Hematopoietic multipotent progenitor cell (in vitro differentiated cells): ENCODE measurements around the gene GATA5. TPM values are rescaled to one million over a fixed set of nuclear protein-coding genes. Genes with fewer than 3 reads are reported as not detected.

Source experiments
- DNase-seq, 3 donors: peaks; one replicate each; pipeline ENCODE4 v3.0.0-alpha.2; 2011 to 2015; ENCODE audit warnings: low read depth in 2 of 3, low spot score in 2 of 3
- total RNA-seq: library from RNA; depleted of rRNA; stranded (reverse); fragments of >200 nt; gene quantifications from one replicate; pipeline ENCODE4 v1.2.3, GENCODE V29; 2012

Gene GATA5
- total RNA-seq, 1 donor: under 0.01 TPM

DNA sequence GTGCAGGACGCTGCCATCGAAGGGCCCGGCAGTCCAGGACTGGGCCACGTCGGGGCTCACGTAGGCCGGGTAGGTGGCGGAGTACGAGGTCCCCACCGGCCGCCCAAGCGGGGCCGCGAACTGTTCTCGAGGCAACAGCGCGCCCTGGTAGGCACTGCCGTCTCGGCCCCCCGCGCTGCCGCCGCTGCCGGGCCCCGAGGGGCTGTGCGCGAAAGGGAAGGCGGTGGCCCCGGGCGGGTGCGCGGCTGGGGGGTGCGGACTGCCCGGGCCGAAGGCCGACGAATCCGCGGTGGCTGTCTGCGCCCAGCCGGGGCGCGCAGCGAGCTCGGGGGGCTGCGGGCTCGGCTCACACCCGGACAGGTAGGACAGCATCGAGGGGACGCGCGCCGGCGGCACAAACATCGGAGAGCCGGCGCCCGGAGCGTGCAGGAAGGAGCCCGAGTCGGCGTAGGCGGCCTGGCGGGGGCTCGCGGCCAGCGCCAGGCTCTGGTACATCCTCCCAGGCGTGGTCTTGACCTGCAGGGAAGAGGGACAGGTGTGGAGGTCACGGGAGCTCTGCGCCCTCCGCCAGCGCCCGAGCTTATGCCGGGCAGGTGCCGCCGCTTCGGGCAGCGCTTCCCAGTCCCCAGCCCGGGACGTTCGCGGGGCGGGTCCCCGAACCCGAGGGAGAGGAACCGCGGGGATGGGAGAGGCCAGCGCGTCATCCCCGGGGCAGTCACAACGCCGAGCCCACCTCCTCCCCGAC is 596 bp downstream of the GATA5 start:
- DNase-seq: no peak

DNA sequence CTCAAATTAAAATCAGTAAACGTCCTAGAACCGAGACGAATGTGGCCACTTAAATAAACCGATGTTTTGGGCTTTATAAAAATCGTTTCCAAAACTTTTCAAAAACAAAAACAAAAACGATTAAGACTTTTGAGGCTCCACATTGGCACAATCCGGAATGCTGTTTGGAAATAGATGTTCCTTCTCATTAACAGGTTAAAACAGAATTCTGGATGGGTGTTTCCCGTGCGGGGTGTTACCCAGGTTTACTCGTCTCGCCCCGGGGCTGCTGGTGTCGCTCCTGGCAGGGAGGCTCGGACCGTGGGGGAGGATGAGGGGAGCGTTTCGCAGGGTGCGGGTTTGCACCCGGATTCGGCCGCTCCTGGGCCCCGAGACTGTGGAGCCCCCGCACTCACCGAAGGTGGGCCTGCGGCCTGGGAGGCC is 1.2 kb downstream of the GATA5 start:
- DNase-seq: no peak

DNA sequence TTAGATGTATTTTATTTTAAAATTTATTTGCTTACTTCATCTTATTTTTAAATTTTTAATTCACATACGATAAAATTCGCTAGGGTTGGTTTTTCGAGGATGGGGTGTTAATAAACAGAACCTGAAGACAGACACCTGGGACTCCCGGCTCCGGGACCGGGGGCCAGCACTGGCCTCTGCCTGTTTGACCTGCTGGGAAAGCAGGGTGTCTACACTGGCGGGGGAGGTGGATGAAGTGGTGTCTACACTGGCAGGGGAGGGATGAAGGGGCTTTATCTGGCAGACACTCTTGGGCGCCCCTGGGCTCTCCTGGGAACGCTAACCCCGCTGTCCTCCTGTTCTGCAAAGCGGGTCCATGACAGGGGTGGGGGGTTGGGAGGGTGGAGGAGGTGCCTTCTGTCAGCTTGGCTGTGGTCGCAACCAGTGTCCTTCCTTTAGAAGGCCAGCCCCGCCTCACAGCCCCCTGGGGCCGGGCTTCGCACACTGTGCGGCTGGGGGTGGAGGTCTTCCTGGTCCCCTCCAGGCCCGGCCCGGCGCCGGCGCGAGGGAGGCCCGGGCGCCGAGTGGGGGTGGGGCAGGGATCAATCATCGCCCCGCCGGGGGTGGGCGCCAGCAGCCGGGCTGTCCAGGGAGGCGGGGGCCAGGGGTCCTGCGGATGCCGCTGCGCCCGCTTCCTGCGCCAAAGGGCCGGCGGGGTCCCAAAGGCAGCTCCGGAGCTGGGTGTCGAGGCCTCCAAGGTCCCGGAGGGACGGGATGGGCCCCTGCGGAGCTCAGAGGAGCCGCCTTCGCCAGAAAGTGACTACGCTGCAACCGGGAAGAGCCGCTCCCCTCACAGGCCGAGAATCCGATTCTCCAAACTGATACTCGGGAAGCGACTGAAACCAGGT is 1.8 kb downstream of the GATA5 start:
- DNase-seq: no peak

DNA sequence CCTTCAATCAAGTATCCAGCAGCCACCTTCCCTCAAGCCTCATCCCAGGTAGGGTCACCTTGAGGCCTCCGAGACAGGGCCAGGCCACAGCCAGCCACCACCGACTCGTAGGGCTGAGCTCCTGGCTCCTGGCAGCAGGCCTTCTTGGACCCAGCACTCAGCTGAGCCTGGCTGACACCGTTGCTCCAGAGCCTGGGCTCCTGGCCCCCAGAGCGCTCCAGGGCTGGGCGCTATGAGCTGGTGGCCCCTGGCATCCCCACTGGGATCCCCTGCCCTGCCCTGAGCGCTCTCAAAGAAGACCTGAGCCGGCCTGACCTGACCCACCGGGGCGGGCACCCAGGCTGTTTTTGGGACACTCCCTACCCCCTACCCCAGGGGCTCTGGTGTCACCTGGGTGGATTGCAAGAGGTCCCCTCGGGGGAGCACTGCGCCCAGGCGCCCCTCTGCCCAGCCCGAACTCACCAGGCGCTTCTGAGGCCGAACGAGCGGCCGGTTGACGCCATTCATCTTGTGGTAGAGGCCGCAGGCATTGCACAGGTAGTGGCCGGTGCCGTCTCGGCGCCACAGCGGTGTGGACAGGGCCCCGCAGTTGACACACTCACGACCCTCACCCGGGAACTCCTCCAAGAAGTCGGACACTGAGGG is 2.7 kb downstream of the GATA5 start:
- no peak for DNase-seq

DNA sequence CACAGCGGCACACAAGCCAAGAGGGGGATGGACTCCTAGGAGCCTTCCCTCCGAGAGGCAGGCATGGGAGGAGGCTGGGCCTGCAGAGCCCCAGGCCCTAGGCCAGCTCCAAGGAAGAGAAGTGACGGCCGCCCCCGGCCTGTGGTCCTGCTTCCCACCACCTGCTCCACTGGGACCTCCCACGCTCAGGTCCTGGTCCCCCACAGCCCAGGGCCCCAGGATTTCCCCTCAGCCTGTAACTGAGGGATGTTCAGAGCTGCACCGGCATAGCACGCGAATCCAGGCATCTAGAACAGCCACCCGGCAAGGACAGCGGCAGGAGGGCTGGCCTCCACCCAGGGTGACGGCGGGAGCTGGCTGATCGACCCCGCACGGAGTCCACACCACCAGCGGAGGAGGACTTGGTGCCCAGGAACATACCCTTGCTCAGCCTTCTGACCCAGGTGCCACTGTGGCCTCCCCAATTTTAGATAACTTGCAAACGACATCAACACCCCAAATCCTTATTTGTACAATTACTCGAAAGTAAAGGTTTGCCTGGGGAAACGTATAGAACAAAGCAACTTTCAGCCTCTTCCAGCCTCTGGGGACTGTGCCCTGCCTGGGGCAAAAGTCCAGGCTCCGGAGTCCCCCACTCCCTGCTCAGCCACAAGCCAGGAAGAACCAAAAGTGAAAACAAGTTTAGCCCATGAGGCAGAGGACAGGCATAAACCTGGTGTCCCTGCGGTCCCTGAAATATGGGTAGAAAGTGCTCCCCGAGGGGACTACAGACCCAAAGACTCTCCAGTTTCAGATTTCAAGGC is 3.5 kb downstream of the GATA5 start:
- no peak for DNase-seq

DNA sequence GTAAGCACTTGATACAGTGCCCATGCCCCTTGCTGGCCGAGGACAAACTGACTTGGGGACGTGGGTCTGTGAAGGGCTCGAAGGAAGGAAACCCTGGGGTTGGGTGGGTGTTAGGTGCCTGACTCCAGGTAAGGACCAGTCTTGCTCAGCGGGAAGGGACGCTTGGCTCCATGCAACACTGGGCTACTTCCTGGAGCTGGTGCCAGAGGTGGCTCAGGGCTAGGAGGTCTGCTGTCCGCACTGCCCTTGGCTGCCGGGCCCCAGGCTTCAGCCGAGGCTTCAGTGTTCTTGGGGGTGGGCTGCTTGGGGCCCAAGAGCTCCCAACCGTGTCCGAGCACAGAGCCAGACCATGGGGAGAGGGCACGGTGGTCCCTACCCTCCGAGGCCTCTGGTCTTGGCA is 5.3 kb downstream of the GATA5 start:
- DNase-seq: no peak

DNA sequence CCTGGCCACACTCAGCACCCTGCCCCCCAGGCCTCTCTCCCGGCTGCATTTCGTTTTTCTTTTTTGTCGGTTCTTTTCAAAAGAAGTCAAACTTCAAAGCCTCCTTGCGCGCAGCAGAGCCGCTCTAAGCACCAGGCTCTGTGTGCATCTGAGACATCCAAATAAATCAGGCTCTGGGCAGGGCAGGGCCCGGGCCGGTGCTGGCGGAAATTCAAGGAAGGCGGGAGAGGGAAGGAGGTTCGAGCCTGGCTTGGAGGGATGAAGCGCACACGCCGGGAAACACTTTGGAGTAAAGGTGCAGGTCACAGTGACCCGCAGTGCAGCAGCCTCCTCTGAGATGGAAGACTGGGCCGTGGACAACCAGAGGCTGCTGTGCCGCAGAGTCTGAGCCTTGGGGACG is 5.8 kb downstream of the GATA5 start:
- no peak for DNase-seq

DNA sequence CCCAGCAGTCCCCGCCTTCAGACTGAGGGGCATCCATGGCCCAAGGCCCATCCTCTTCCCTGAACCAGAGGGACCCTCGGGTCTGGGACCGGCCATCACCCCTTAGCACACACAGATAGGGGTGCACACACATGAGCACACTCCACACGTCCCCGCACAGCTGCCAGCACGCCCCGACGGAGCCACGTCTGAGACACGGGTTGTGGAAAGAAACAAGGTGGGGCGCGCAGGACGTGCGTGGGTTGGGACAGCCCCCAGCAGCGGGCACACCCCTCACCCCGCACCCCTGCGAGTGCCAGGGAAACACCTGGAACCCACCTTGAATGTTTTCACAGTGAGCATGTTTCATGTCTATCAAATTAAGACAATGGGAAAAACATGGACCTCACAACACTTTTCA is 6.4 kb downstream of the GATA5 start:
- DNase-seq: no peak

DNA sequence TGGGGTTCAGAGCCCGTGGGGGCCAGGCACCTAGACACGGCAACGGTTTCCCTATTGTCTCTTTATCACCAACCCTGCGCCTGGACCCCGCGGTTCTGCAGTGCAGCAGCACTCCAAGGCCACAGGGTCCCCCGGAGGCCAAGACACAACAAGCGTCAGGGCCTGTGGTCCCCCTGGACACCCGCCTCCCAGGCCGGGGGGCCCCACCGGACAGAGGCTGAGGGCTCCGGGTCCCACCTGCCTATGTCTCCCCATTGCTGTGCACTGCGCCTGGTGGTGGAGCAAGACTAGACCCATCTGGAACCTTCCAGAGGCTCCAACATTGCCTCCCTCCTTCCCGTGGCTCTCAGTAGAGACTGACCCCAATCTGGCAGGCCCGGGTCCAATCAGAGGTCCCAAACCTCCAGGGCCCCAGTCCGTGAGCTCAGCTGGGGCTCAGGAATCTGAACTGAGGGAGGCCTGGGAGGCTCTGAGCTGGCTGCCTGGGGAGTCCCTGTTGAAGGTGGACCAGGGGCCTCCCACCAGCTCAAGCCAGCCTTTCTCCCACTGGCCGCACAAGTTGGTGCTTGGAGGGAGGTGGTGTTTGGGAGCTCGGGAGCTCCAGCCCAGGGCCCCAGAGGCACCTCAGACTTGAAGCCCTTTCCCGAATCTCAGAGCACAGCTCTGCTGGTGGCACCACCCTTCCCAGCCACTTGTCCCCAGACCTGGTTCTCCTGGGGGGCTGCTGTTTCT is 8.8 kb downstream of the GATA5 start:
- no peak for DNase-seq

DNA sequence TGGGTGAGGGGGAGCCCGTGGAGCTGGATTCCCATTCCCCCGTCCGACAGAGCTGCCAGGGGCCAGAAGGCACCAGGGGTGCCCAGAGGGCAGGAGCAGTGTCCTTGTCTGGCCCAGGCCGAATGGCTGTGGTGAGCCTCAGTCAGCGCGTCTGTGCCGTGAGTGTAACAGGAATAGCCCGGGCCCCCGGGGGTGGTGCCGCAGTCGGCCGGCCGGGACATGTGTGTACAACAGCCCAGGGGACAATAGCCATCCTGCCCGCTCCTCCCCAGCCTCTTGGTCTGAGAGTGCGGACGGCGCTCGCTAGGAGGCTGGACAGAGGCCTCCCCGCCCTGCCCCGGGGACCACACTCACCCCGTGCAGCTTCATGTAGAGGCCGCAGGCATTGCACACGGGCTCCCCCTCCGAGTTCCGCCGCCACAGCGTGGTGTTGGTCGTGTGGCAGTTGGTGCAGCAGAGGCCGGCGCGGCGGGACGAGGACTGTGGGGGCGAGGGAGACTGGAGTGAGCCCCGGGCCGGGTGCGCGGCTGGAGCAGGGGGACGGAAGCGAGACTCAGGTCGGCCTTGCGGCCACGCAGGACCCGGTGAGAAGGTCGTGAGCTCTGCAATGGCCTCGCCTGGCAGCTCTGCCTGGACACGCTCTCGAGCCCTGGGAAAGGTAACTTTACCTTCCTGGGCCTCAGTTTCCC is 9.6 kb downstream of the GATA5 start:
- DNase-seq: no peak

DNA sequence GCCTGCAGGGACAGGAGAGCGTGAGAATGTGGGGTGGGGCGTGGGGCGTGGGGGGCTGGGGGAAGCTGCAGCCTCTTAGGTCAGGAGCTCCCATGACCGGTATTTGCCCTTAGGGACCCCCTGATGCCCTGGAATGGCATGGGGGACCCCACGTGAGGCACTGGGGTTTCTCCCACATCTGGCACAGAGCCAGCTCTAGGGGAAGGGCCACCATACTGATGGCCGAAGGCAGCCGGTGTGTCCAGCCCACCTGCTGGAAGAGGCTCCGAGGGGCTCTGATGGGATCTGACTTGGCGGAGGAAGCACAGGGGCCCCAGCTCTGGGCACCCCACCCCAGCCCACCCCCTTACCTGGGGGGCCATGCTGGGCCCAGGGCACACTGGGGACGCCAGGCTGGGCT is 10.8 kb downstream of the GATA5 start:
- no peak for DNase-seq

DNA sequence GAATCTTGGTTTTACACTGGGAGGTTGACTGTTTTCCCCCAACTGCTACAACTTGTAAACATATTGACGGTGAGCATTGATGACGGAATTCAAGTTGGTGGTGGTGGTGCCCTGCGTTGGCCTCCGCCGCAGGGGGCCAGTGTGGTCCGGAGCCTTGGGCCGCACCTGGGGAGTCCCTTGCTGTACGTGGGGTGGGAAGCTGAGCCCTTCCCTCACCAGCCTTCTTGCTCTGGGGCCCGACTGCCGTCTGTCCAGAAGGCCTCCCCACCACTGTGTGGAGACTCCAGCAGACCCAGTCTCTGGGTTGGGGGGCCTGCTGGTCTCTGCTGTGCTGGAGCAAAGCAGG is 11.4 kb downstream of the GATA5 start:
- DNase-seq: no peak

DNA sequence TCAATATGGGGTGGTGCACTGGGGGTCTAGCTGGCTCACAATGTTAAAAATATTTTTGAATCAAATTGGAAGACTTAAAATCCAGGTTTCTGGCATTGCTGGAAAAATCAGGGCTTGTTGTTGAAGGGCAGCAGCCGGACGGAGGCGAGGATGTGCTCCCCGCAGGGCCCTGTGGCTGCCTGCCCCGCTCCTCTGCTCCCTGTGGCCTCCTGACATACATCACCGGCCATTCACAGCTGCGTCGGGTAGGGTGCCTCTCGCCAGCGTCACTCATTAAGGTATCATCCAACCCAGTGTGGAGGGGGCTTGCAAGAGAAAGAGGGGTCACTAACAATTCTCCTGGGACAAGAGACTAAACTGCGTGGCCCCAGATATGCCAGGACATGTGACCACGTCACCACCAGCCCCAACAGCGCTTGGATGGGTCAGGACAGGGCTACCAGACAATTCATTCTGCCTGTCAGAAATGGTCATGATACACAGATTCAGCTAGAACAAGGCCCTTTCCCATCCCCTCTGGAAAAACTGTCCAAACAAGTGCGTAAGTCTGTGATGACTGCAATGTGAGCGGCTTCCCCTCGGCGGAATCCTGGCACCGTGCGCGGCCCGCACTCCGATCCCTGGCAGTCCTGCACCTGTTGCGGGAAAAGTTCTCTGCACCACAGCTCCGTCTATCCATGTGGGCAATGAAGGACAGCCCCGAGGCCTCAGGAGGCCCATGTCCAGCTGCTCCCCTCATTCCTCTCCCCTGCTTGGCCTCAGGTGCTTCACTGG is 12.0 kb downstream of the GATA5 start:
- no peak for DNase-seq

DNA sequence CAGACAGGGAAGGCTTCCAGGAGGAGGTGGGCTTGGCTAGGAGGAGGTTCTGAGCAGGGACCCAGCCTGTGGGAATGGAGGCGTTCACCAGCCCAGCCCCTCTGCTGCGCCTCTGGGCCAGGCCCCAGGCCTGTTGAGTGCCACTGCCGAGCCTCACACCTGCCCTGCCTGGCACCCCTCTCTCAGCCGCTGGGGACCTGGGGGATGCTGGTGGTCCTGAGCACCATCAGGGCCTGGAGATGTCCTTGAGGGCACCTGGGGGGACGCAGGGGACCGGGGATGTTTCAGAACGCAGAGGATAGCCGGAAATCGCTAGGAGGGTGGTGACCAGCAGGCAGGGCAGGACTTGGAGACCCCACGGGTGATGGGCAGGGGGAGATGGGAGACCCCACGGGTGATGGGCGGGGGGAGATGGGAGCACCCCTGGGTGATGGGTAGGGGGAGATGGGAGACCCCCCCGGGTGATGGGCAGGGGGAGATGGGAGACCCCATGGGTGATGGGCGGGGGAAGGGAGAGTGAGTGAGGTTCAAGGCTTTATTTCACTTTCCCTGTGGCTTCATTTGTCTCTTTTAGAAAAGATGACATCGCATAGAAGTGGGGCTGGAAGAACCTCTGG is 12.7 kb downstream of the GATA5 start:
- DNase-seq: no peak

DNA sequence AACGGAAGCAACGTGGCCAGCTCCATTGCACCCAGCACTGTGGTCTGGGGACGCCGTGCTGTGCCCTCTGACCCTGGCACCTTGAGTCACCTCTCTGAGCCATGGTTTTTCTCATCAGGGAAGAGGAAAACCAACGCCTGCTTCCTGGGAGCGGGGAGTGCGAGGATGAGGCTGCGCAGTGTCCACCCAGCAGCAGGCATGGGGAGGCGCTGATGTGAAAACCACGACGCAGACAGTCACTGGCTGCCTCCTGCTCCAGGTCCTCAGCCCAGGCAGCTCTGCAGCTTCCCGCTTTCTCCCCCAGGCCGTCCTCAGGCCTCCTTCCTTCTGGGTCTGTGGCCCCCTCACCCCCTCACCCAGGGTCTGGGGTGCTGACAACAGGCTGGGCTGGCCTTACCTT is 14.0 kb downstream of the GATA5 start:
- DNase-seq: no peak

DNA sequence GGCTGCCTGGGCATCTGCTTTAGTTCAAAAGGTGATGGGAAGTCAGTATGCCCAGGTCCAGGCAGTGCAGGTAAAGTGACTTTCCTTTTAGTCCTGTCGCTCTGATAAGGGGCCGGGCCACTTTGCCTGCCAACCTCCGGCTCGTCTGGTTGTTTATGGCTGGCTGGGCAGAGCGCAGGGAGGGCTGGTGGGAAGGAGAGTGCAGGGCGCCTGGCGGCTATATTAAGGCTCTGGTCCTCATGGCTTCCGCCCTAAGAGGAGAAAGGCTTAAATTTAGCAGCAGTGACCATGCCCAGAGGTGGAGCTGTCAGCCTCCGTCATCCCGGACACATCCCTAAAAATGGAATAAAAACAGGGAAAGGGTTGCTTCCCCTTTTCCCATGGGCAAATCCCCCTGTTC is 14.6 kb downstream of the GATA5 start:
- DNase-seq: no peak

DNA sequence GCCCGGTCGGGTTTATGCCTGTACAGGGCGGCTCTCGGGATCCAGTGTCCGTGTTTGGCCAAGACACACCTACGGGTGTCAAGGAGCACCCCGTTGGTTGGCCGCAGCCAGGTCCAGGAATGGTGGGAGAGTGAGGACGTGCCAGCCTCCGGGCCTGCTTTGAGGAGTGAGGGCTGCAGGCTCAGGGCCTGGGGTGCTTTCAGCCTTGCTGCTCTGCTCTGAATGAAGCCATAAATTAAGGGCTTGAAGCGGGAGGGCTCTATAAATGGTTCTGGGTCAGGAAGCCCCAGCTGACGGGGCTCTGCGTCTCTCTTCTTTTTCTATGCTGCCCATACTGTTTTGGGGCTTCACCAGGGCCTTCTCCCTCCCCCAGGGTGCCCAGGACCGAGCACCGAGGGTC is 15.1 kb downstream of the GATA5 start:
- no peak for DNase-seq

DNA sequence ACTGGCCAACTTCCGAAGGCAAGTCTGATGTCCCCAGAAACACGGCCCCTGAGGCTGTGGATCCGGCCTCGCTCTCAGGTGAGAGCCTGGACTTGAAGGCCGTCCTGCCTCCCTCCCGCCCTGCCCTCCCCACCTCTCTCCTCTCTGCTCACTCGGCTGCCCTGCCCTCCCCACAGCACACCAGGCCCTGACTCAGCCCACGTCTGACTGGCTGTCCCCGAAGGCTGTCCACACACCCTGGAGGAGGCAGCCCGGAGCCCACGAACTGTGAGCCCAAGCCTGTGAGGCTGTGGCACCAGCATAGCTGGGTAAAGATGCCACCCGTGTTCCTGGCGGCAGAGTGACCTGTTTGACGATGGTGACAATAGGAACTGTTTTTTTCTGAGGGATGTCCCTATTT is 16.3 kb downstream of the GATA5 start:
- no peak for DNase-seq
